Omental fat pad (tissue), 4 donors: ENCODE data around the gene CCDC91. TPM values are rescaled to one million over a fixed set of nuclear protein-coding genes. Genes with fewer than 3 reads are reported as not detected.

Source experiments
- ATAC-seq: fragments of 150-250 bp; one replicate; pipeline ENCODE4 v1.9.1; 2016; ENCODE audit warnings: mild to moderate bottlenecking, moderate library complexity; ENCODE audit not compliant: low FRiP score
- DNase-seq: peaks from one replicate; pipeline ENCODE4 v3.0.0-alpha.2; 2019; ENCODE audit warnings: low spot score
- total RNA-seq, 4 donors: library from RNA; depleted of rRNA; stranded (reverse); fragments of >200 nt; gene quantifications; one replicate each; pipeline ENCODE4 v1.1.0, GENCODE V29; 2016
- TF ChIP-seq, protein P1 (sequence below), 3 donors: fragments of 450-650 bp; IDR thresholded peaks; one replicate each; pipeline ENCODE4 v1.5.1; 2016 to 2017; ENCODE audit warnings: antibody characterized with exemption in 3 of 3, mild to moderate bottlenecking in 3 of 3, moderate library complexity in 2 of 3

Gene CCDC91
- total RNA-seq, 4 donors from 2014 or later: 29.3 to 48.9 (median 32.5) TPM

DNA sequence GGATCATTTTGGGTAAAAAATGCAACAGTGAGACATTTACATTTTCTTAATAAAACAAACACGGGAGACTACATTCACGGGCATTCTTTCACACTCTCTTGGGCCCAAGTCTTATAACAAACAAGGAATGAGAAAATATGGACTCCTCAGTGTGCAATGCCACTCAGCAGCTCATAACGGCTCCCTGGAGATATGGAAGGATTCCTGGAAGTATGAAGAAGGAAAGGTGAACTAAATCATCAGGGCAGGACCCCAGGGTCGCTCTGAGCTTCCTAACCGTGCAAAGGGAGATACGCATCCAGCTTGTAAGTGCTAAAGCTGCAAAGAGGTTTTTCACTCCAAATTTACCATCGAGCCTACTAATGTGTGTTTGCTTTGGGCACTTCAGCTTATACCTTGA, 33.5 kb upstream of the CCDC91 start:
- TF ChIP-seq, protein P1, sequence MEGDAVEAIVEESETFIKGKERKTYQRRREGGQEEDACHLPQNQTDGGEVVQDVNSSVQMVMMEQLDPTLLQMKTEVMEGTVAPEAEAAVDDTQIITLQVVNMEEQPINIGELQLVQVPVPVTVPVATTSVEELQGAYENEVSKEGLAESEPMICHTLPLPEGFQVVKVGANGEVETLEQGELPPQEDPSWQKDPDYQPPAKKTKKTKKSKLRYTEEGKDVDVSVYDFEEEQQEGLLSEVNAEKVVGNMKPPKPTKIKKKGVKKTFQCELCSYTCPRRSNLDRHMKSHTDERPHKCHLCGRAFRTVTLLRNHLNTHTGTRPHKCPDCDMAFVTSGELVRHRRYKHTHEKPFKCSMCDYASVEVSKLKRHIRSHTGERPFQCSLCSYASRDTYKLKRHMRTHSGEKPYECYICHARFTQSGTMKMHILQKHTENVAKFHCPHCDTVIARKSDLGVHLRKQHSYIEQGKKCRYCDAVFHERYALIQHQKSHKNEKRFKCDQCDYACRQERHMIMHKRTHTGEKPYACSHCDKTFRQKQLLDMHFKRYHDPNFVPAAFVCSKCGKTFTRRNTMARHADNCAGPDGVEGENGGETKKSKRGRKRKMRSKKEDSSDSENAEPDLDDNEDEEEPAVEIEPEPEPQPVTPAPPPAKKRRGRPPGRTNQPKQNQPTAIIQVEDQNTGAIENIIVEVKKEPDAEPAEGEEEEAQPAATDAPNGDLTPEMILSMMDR (IDR thresholded peaks at IDR 0.05): no peak
- ATAC-seq (no peak), DNase-seq (no peak)

- no peak for ATAC-seq
- TF ChIP-seq, protein P1 (IDR thresholded peaks at IDR 0.05): no peak
- DNase-seq: no peak
These were observed 31.9 kb upstream of the CCDC91 start for GRCh38 chr12:28158353-28158752.

- TF ChIP-seq, protein P1 (IDR thresholded peaks at IDR 0.05): no peak
- no peak for ATAC-seq
- no peak for DNase-seq
These were observed 30.6 kb upstream of the CCDC91 start for GRCh38 chr12:28159688-28160087.

- DNase-seq: no peak
- TF ChIP-seq, protein P1 (IDR thresholded peaks at IDR 0.05): no peak
- no peak for ATAC-seq
These were observed 28.6 kb upstream of the CCDC91 start for GRCh38 chr12:28161697-28162096.

DNA sequence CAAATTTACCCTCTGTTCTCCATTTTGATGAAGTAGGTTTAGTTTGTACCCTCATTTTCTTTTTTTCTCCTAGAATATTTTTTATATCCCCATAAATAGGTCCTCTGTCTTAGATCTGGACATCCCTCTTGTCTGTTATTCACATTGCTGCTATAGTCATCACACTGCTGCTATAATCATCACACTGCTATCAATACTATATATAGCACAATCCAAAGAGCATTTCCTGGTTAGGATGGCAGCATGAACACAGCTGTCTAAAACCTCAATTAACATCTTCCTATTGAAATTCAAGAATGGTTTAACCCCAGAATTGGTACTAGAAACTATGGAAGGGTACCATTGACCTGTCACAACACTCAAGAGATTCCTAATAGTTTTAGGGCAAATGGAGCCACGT, 27.6 kb upstream of the CCDC91 start:
- DNase-seq: no peak
- TF ChIP-seq, protein P1 (IDR thresholded peaks at IDR 0.05): no peak
- no peak for ATAC-seq

DNA sequence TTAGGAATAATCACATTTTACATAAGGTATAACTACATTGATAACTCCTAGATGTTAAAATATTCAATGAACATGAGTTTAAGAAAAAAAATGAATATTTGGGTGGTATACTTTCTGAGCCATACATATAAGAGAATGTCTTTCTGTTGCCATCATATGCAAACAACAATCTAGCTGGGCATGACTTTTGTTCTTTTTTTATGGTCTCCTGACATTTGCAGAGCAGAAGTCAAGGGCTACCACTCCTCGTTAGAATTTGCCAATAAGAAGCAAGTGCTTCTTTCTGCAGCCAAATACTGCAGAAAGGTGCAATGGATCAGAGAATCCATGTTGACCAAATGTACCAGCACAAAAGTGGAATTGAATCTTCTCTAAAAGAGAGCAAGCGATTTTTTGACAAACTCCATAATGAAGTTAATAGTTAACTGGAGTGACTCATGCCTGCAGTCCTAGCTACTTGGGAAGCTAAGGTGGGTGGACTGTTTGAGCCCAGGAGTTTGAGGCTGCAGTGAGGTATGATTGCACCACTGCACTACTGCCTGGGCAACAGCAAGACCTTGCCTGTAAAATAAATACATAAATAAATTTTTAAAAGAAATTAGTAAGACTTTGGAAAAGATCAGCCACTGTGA, 25.5 kb upstream of the CCDC91 start:
- DNase-seq (no peak), ATAC-seq (no peak)
- TF ChIP-seq, protein P1 (IDR thresholded peaks at IDR 0.05): no peak

- TF ChIP-seq, protein P1 (IDR thresholded peaks at IDR 0.05): no peak
- DNase-seq (no peak), ATAC-seq (no peak)
These were observed 22.2 kb upstream of the CCDC91 start for GRCh38 chr12:28167981-28168485.
